ENCODE measurements around the gene CFAP100.

CFAP100 gene

DNA sequence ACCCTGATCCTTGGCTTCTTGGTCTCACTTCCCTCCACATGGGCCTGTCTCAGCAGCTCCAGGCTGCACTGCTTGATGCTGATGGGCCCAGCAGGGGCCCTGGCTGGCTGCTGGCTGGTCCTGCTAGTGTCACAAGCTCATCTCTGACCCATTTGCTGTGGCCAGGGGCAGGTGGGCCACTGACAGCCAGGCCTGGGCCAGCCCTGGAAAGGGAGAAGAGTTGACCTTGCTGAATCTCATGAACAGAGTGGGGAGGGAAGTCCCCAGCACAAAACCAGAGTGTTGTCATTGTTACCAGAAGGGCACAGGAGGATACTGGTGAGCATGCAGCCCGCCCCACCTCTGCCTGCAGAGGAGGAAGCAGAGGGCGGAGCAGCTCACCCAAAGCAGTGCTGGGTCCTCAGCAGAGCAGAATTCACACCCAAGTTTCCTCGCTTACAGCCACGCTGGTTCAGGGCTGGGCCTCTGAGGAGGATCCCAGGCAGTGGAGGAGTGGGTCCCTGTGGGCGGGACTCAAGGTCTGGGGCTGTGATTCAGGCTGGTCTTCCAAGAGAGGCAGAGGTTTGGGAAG is 29.9 kb upstream of the CFAP100 start:
- H2AFZ ChIP-seq (ENCODE audit: low read depth) = no peak overlapping the region
- no peaks in the 10 kb centered on the region for H3K36me3 ChIP-seq (ENCODE audit: insufficient read depth)
- no peak overlapping the region for H3K9ac ChIP-seq
- no peak overlapping the region for H3K27ac ChIP-seq
- TF ChIP-seq, protein P1, sequence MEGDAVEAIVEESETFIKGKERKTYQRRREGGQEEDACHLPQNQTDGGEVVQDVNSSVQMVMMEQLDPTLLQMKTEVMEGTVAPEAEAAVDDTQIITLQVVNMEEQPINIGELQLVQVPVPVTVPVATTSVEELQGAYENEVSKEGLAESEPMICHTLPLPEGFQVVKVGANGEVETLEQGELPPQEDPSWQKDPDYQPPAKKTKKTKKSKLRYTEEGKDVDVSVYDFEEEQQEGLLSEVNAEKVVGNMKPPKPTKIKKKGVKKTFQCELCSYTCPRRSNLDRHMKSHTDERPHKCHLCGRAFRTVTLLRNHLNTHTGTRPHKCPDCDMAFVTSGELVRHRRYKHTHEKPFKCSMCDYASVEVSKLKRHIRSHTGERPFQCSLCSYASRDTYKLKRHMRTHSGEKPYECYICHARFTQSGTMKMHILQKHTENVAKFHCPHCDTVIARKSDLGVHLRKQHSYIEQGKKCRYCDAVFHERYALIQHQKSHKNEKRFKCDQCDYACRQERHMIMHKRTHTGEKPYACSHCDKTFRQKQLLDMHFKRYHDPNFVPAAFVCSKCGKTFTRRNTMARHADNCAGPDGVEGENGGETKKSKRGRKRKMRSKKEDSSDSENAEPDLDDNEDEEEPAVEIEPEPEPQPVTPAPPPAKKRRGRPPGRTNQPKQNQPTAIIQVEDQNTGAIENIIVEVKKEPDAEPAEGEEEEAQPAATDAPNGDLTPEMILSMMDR (conservative IDR thresholded peaks at IDR 0.05; ENCODE audit: low read depth, low read length) = no peak
- no peaks in the 10 kb centered on the region; the same call in 1 of the 2 replicates for H3K27me3 ChIP-seq (ENCODE audit: insufficient read depth, low read depth)
- no peaks in the 10 kb centered on the region for H3K4me1 ChIP-seq (ENCODE audit: low read depth, poor library complexity, severe bottlenecking)
- H3K4me3 ChIP-seq (IDR thresholded peaks at IDR 0.05; ENCODE audit: insufficient read depth, low read depth, low read length) = no peak overlapping the region
- no peaks in the 10 kb centered on the region for H4K20me1 ChIP-seq (ENCODE audit: insufficient read depth)
- no peaks in the 10 kb centered on the region for H3K79me2 ChIP-seq (ENCODE audit: insufficient read depth, low read depth)
- no peak overlapping the region for H3K4me2 ChIP-seq

DNA sequence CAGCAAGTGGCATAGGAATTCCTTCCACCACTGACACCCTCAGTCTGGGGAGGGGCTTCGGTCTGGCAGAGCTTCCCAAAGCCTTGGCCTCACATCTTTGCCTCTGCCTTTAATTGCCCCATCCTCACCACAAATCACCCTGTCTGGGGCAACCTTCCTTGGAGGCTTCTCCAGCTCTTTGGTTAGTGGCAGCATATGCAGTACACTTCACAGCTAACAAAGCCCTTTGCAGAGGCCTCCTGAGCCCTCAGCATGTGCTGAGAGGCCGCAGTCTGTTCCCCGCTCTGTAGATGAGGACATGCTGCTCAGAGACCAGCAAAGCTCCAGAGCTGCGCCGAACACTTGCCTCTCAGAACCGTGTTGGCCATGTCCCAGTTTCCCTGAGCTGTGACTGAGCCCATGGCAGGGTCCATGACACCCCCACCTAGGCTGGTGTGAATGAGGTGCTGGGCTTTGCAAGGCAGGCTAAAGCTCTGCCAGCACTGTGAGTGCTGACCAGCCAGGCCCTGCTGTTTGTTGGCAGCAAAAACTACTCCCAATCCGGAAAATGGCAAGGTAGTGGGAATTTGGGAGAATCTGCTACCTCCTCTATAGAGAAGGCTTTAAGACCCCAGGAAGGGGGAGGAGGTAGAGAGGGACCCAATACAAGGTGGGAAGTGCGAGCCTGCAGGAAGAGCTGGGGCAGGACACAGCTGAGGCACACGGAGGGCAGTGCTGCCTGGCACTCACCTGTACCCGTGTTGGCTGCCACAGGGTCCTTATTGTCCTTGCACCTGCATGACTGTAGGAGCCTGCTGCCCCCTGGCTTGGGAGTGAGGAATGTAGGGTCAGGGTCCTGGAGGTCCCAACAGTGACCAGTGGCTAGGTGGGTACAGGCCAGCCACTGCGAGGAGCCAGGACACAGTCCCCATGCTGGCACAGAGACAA is 29.1 kb upstream of the CFAP100 start:
- Histone ChIP-seq H3K27ac (no peak overlapping the region), H3K9ac (no peak overlapping the region), H3K4me3 (IDR thresholded peaks at IDR 0.05; ENCODE audit: insufficient read depth, low read depth, low read length) (no peak overlapping the region), H3K4me2 (no peak overlapping the region), H2AFZ (ENCODE audit: low read depth) (no peak overlapping the region), H4K20me1 (ENCODE audit: insufficient read depth) (no peaks in the 10 kb centered on the region), H3K36me3 (ENCODE audit: insufficient read depth) (no peaks in the 10 kb centered on the region), H3K27me3 (ENCODE audit: insufficient read depth, low read depth) (no peaks in the 10 kb centered on the region; the same call in 1 of the 2 replicates), H3K4me1 (ENCODE audit: low read depth, poor library complexity, severe bottlenecking) (no peaks in the 10 kb centered on the region), H3K79me2 (ENCODE audit: insufficient read depth, low read depth) (no peaks in the 10 kb centered on the region)
- TF ChIP-seq, protein P1 (conservative IDR thresholded peaks at IDR 0.05; ENCODE audit: low read depth, low read length) = no peak

DNA sequence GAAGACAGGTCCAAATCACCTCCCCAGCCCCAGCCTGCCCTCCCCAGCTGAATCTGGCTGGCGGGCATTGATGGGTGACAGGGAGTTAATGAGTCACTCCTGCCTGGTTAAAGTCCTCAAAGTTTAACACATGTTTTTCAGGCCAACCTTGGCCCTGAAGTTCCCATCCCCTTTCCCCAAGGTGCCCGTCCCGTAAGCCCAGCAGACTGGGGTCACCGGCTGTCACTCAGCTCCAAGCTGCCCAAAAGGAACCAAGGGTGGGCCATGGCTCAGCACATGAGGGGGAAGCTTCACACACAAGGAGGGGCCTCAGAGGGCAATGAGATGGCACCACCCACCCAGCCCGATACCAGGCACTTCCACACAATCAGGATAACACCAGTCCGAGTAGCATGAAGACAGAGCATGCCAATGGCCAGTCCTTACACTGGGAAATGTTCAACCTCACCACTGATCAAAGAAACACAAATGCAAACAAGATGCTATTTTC is 27.3 kb upstream of the CFAP100 start:
- Histone ChIP-seq H3K4me2 (no peak overlapping the region), H3K79me2 (ENCODE audit: insufficient read depth, low read depth) (no peaks in the 10 kb centered on the region), H4K20me1 (ENCODE audit: insufficient read depth) (no peaks in the 10 kb centered on the region), H2AFZ (ENCODE audit: low read depth) (no peak overlapping the region), H3K4me1 (ENCODE audit: low read depth, poor library complexity, severe bottlenecking) (no peaks in the 10 kb centered on the region), H3K9ac (no peak overlapping the region), H3K27me3 (ENCODE audit: insufficient read depth, low read depth) (no peaks in the 10 kb centered on the region), H3K27ac (no peak overlapping the region), H3K4me3 (IDR thresholded peaks at IDR 0.05; ENCODE audit: insufficient read depth, low read depth, low read length) (no peak overlapping the region), H3K36me3 (ENCODE audit: insufficient read depth) (no peaks in the 10 kb centered on the region)
- TF ChIP-seq, protein P1 (conservative IDR thresholded peaks at IDR 0.05; ENCODE audit: low read depth, low read length) = no peak

DNA sequence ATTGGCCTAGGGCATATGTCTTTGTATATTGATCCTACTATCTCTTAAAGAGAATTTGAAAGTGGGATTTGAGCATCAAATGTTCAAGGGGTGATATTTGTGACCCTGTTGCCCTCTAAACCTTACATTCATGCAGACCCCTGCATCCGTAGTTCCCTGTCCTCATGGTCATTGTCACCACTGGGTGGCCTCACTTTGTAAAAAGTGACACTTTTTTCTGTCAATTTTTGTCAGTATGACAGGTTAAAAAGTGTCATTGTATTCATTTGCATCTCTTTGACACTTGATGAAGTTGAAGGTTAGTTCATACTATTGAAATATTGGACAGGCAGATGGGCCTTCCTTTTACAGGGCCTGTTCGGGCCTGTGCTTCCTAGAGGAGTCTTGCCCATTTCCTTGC is 25.2 kb upstream of the CFAP100 start:
- Histone ChIP-seq H3K79me2 (ENCODE audit: insufficient read depth, low read depth) (no peaks in the 10 kb centered on the region), H3K4me2 (no peak overlapping the region), H3K4me3 (IDR thresholded peaks at IDR 0.05; ENCODE audit: insufficient read depth, low read depth, low read length) (no peak overlapping the region), H2AFZ (ENCODE audit: low read depth) (no peak overlapping the region), H3K27me3 (ENCODE audit: insufficient read depth, low read depth) (no peaks in the 10 kb centered on the region), H4K20me1 (ENCODE audit: insufficient read depth) (no peaks in the 10 kb centered on the region), H3K4me1 (ENCODE audit: low read depth, poor library complexity, severe bottlenecking) (no peaks in the 10 kb centered on the region), H3K27ac (no peak overlapping the region), H3K9ac (no peak overlapping the region), H3K36me3 (ENCODE audit: insufficient read depth) (no peaks in the 10 kb centered on the region)
- TF ChIP-seq, protein P1 (conservative IDR thresholded peaks at IDR 0.05; ENCODE audit: low read depth, low read length) = no peak
